A673 (cell line): ENCODE data around the gene ITPR2. TPM values are rescaled to one million over a fixed set of nuclear protein-coding genes. Genes with fewer than 3 reads are reported as not detected.
A peak's percentile ranks its signal among the peaks of the same experiment; 100 is the strongest.

Source experiments
- Bru-seq: library from RNA; stranded (reverse); fragments of 400-500 nt; gene quantifications from one replicate; lab custom pipeline; 2021; lab: Mats Ljungman, UMichigan
- BruChase-seq, 2 experiments: library from RNA; stranded (reverse); fragments of 400-500 nt; gene quantifications; one replicate each; lab custom pipeline; 2021; lab: Mats Ljungman, UMichigan
- BruUV-seq: library from RNA; stranded (reverse); fragments of 400-500 nt; replicated peaks from 2 replicates; lab custom pipeline; 2021; lab: Mats Ljungman, UMichigan
- CTCF ChIA-PET: fragments of 300-600 bp; sonication (Branson Sonifier 250); formaldehyde crosslinking; loops from one replicate; lab custom pipeline; 2022; ENCODE audit warnings: antibody characterized with exemption; lab: Charles Lee
- POLR2A ChIA-PET: fragments of 300-600 bp; sonication (Branson Sonifier 250); formaldehyde crosslinking; loops from one replicate; lab custom pipeline; 2022; ENCODE audit warnings: antibody characterized with exemption; ENCODE audit not compliant: low non-redundant PET; lab: Charles Lee
- DNase-seq: peaks from one replicate; pipeline ENCODE4 v3.0.0-alpha.2; 2015; ENCODE audit warnings: low spot score
- H3K27ac ChIP-seq: fragments of 200-600 bp; sonication (generic); 2 replicates; pipeline ENCODE4 v1.5.1; 2016; ENCODE audit warnings: mixed run types, low read depth, mild to moderate bottlenecking, mixed read lengths, antibody characterized with exemption, low read length; ENCODE audit not compliant: poor library complexity, severe bottlenecking
- H3K27me3 ChIP-seq: fragments of 200-600 bp; sonication (generic); replicated peaks from 2 replicates; pipeline ENCODE4 v1.6.1; 2017; ENCODE audit warnings: mixed run types, low read depth, mild to moderate bottlenecking, mixed read lengths, antibody characterized with exemption, low read length; ENCODE audit not compliant: insufficient read depth, poor library complexity
- H3K36me3 ChIP-seq: fragments of 200-600 bp; sonication (generic); 2 replicates; pipeline ENCODE4 v1.6.1; 2016; ENCODE audit warnings: mixed run types, mild to moderate bottlenecking, mixed read lengths, antibody characterized with exemption, low read length; ENCODE audit not compliant: insufficient read depth, poor library complexity, severe bottlenecking
- H3K4me1 ChIP-seq: fragments of 200-600 bp; sonication (generic); 2 replicates; pipeline ENCODE4 v1.6.1; 2017; ENCODE audit warnings: mixed run types, mild to moderate bottlenecking, mixed read lengths, antibody characterized with exemption, low read length; ENCODE audit not compliant: insufficient read depth, poor library complexity, severe bottlenecking
- H3K4me3 ChIP-seq: fragments of 200-600 bp; sonication (generic); 2 replicates; pipeline ENCODE4 v1.5.1; 2016; ENCODE audit warnings: low read depth, mixed run types, mild to moderate bottlenecking, mixed read lengths, low read length; ENCODE audit not compliant: poor library complexity, severe bottlenecking
- H3K9me3 ChIP-seq: fragments of 200-600 bp; sonication (generic); 2 replicates; pipeline ENCODE4 v1.6.1; 2016; ENCODE audit warnings: mixed run types, low read depth, mild to moderate bottlenecking, mixed read lengths, antibody characterized with exemption, low read length; ENCODE audit not compliant: poor library complexity, severe bottlenecking
- CTCF ChIP-seq: fragments of 300-800, 200-600 bp; sonication (generic); conservative IDR thresholded peaks from 2 replicates; pipeline ENCODE4 v1.5.1; 2017; ENCODE audit warnings: low read depth, mild to moderate bottlenecking, antibody characterized with exemption, low read length, moderate library complexity, mixed read lengths
- EZH2 ChIP-seq: fragments of 200-600 bp; sonication (generic); IDR thresholded peaks from 2 replicates; pipeline ENCODE4 v1.6.1; 2017; ENCODE audit warnings: borderline replicate concordance, low read depth, mild to moderate bottlenecking, mixed read lengths, antibody characterized with exemption, low read length; ENCODE audit not compliant: poor library complexity, severe bottlenecking
- intact Hi-C: fragments of 100-400 bp; cut with micrococcal nuclease; formaldehyde crosslinking; loops from one replicate; pipeline ENCODE4 v1.10.0; 2022; ENCODE audit not compliant: unreplicated experiment
- long read RNA-seq: library from polyadenylated mRNA; stranded (forward); transcript quantifications from one replicate; pipeline ENCODE4 v2.0.0, GENCODE V29; 2022
- total RNA-seq: library from RNA; stranded (reverse); gene quantifications from 2 replicates; pipeline ENCODE4 v1.2.3, GENCODE V29; 2021

ITPR2 gene
- 22.6 and 27.3 TPM in 2 replicates for total RNA-seq
- Bru-seq, nascent RNA: percentile 72 among the genes with signal in this experiment
- BruChase-seq, experiment 1, labeled RNA remaining after a 2-hour chase: percentile 65 among the genes with signal in this experiment
- BruChase-seq, experiment 2, labeled RNA remaining after a 6-hour chase: percentile 62 among the genes with signal in this experiment
- long read RNA-seq, partial matches to known transcripts: 9 of 13 reads
- long read RNA-seq, other reads (novel, unspliced or antisense): 4 of 13 reads

GRCh38 chr12:26832822-26833742 is at the start of gene ITPR2:
Gene ITPR2, minus strand, starts transcription at chr12:26833194. Its CDS starts 413 bp downstream, at chr12:26832781.
- Histone ChIP-seq H3K36me3 (no peaks in the 10 kb centered on the region), H3K27ac (peak within 1 kb of the TSS; percentile 73), H3K9me3 (no peaks in the 10 kb centered on the region), H3K27me3 (no peaks in the 10 kb centered on the region), H3K4me1 (peaks cover 8% of the 10 kb centered on the region), H3K4me3 (peak within 1 kb of the TSS; percentile 98)
- POLR2A ChIA-PET: no interaction called here
- no TSS peak for BruUV-seq
- no peak for TF ChIP-seq EZH2
- peak; percentile 94 for DNase-seq
- CTCF ChIA-PET: interaction anchor here (0.6 to 1.1 kb wide), 2 partner anchors 181 to 736 kb away, joined by 3 to 4 read pairs; partner anchors contain the start of gene TM7SF3
- intact Hi-C loops: loop anchor here (5.0 kb wide), 1 partner anchor 111 kb away; no protein-coding TSS in a partner anchor

GRCh38 chr12:26880625-26881024 is 47.6 kb upstream of the ITPR2 start:
- no TSS peak for BruUV-seq
- no peaks in the 10 kb centered on the region for H3K9me3 ChIP-seq
- no peak for TF ChIP-seq CTCF
- no peak for TF ChIP-seq EZH2
- ChIA-PET POLR2A (no interaction called here), CTCF (no interaction called here)
- no peaks in the 10 kb centered on the region for H3K4me1 ChIP-seq
- no peak for DNase-seq
- no peaks in the 10 kb centered on the region for H3K36me3 ChIP-seq
- intact Hi-C loops: loop anchor here (10.0 kb wide), 1 partner anchor 766 kb away; no protein-coding TSS in a partner anchor
- no peaks in the 10 kb centered on the region for H3K27me3 ChIP-seq
- H3K4me3 ChIP-seq: no peak overlapping the region
- no peak overlapping the region for H3K27ac ChIP-seq

DNA sequence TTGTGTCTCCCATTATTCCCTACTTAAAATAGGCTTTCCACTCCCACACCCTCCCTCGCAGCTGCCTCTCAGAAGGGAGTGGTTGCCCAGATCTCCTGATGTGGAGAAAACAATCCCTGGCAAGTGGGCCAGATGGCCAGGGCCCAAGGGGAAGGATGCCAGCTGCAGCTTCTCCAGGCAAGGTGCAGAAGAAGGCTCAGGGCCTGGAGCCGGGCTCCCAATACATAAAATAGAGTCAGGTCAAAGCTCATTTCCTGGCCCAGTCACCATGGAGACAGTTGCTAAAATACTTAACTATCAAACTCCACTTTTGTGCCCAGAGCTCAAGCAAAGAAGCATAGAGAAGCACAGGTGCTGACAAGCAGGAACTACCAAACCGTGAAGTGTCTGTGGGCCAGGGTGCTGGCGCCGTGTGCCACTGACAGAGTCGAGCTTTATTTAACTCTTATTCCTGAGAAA is 45.7 kb upstream of the ITPR2 start:
- intact Hi-C loops: no loop called here
- Histone ChIP-seq H3K36me3 (no peaks in the 10 kb centered on the region), H3K4me3 (no peak overlapping the region), H3K27me3 (no peaks in the 10 kb centered on the region), H3K4me1 (no peaks in the 10 kb centered on the region), H3K9me3 (no peaks in the 10 kb centered on the region), H3K27ac (no peak overlapping the region)
- TF ChIP-seq EZH2 (no peak), CTCF (no peak)
- POLR2A ChIA-PET: interaction anchor here (0.6 kb wide), 1 partner anchor 756 kb away, joined by 3 read pairs; no protein-coding TSS in a partner anchor
- DNase-seq: no peak
- CTCF ChIA-PET: no interaction called here
- no TSS peak for BruUV-seq
